Stimulated activated CD4-positive, alpha-beta T cell treated with anti-CD3 and anti-CD28 coated beads, TNF-alpha, amount 100 ng/mL, for 24 hours (primary cell): ENCODE measurements around the gene SLC51B.
"Not testable (repeated sequence)": the region's sequence is repeated elsewhere in the genome, so short reads cannot be mapped to it uniquely, and the experiment has no call there.

Experiments used
- DNase-seq, 3 experiments: peaks; one replicate each; pipeline ENCODE4 v3.0.0-alpha.2; 2020; ENCODE audit warnings: low read depth in 3 of 3

SLC51B gene

DNA sequence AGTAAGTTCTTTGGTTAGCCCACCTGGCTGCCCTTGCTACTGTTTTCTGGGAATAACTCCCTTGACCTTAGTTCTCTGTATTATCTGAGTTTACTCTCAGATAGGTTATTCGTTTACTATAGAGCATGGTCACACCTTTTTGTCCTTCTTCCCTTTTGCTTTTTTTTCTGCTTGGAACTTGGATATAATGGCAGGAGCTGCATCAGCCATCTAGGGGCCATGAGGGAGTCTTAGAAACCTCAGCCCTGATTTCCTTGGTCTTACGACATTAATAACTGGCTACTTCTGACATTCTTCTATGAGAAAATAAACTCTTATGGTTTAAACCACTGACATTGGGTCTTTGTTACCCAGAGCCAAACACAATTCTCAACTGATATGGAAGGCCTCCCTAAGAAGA is 3.4 kb upstream of the SLC51B start:
- no peak for DNase-seq

DNA sequence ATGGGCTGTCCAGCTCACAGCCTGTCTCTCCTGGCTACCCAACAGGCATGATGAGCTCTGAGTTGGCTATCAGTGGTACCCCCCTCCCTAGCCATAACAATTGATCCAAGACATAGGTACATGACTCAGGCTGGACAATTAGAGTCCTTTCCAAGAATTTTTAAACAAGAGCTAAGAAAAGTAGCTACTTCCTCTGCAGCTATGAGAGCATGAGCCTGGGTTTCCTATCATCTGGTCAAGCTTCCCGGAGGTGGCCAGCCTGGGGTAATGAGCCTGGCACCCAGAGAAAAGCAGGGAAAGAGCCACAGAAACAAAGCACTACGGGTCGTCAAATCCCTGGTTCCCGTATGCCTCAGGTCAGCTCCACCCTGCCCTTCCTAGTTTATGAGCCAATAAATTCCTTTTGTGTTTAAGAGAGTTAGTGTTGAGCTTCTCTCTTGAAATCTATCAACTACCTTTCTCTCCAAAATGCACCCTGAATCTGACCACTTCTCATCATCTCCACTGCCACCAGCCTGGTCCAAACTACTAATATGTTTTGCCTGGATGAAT is 2.3 kb upstream of the SLC51B start:
- DNase-seq = no peak

DNA sequence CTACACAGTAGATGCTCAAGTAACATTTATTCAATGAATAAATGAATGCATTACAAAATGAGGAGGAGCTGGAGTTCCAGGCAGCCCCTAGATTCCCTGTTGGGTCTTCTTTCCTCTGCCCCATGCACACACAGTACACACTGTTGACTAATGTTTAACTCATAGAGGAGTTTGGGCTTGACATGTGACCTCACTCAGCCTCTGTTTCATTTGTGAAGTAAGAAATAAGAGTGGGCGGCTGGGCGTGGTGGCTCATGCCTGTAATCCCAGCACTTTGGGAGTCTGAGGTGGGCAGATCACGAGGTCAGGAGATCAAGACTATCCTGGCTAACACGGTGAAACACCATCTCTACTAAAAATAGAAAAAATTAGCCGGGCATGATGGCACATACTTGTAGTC is 969 bp upstream of the SLC51B start:
- DNase-seq = not testable (repeated sequence)

DNA sequence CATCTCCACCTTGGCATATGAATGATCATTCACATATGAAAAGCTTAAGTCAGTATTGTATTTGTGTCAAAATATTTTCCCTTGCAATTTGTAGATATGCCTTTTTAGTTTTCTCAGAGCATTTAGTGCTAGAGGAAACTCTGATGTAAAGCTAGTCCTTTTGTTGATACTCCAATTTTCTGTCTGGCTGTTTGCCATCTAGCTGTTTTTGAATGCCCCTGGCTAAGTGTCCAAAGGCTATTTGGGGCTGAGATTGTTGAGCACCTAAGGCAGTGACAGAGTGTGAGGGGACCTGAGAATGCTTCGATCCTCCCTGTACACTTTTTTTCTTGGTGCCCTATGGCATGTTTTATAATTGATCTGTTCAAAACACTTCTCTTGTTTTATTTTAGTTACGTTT is 3.1 kb downstream of the SLC51B start:
- no peak for DNase-seq

DNA sequence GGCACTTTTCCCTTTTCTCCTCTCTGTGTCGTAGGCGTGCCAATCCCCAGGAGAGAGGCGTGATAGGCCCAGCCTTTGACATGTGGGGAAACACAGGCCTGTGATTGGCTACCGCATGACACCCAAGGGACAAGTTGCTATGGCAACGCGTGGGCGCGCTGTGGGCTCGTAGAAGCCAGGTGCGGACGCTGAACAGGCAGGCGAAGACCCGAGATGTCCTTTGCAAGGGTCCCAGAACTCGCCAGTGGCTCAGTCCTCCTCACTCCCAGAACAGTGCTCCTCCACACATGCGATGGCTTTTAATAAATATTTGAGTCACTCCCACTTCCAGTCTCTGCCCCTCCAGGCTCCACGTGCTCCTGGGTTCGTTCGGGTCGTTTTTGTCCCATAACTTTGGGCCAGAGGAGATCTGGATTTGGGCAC is 4.2 kb downstream of the SLC51B start:
- DNase-seq = peak; percentile 75 to 89 (median 80)

DNA sequence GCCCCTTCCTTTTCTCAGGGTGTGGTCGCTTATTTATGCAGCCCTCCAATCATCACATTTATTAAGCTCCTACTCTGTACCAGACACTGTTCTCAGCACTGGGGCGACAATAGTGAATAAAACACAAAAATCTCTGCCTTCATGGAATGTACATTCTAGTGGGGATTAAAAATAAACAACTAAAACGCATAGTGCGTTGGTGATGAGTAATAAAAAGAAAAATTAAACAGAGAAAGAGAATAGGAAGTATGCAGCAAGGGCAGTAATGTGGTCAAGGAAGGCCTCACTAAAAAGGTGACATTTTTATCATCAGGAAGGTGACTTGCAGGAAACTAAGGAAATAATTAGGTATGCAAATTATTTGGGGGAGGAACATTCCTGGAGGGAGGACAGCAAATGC is 5.1 kb downstream of the SLC51B start:
- no peak for DNase-seq

DNA sequence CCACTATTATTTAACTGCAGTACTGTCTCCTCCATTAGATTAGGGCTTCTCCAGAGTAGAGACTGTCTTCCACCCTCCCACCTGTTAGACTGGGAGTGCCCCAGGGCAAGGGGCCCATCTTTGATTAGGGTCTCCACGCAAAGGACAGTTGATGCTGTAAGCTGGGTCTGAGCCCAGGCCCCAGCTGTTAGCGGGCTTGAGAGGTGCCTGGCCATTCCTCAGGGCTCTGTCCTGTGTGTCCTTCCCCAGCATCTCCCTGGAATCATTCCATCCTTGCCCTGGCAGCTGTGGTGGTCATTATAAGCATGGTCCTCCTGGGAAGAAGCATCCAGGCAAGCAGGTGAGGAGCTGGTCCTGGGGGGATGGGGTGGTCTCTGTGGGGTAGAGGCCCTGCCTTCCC is 6.1 kb downstream of the SLC51B start:
- DNase-seq = no peak

DNA sequence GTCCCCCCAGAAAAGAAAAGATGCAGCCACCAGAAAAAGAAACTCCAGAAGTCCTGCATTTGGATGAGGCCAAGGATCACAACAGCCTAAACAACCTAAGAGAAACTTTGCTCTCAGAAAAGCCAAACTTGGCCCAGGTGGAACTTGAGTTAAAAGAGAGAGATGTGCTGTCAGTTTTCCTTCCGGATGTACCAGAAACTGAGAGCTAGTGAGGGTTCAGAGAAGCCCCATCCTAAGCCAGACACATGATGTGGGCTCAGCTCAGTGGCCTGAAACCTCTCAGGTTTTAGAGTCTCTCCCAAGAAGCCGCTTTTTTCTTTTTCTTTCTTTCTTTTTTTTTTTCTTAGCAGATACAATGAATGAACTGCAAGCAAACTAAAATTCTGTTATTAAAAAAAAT is 7.8 kb downstream of the SLC51B start:
- DNase-seq = no peak

DNA sequence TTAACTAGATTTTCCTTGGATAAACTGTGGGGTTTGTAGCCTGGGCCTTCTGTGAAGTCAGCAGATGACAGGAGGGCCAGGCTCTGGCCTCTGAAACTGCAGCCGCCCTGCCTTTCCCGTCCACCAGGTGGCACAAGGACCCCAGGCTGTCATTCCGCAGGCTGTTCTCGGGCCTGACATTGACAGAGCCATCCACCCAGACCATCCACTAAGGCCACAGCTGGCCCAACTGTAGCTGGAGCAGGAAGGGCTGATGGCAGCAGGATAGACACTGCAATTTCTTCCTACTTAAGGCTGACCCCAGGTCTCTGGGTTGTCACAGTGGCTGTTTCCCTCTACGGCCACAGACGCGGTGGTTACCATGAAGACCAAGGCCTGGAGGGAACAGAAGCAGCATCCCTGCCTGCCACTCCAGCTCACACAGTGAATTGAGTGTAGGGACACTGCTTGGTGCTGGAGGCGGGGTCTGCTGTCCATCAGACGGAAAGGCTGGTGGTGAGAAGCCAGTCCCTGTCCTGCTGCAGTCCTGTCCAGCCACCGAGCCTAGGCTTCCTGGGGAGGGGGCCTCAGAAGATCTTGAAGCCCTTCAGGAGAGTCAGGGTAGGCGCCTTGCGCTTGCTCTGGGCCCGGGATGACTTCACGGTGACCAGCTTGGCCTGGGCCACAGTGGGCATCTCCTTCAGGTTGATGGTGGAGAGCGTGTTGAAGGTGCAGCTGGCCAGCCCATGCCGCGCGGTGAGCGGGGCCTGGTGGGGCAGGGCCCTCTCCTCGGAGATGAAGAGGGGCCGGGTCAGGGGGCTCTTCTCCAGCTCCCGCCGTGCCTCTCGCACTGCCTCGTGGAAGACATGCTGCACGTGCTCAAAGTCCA is 9.4 kb downstream of the SLC51B start:
- DNase-seq = peak in 2 of 3 experiments; percentile 26 to 52

DNA sequence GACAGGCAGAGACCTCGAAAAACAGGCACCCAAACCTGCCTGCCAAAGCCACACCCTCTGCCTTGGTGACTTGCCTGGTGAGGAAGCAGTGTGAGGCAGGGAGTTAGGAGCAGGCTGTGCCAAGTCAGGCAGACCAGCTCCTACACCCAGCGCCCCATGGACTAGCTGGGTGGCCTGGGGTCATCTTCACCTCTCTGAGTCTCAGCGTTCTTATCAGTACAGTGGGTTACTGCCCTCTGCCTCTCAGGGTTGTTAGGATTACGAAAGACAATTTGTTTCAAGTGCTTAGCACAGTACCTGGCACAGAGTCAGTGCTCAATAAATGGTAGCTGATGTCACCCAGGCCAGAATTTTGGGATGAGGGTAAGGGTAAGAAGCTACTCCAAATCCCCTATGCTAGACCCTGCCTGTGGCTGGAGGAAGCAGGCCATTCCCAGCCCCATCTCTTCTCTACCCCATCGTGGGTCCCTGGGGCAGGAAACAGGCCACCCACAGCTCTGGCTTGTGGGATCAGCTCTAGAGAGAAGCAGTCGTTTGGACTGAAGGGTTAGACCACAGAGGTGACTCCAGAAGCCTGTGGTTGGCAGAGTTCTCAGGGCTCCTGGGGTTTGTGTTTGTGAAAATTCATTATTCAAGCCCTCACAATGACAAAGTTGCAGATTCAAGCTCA is 10.1 kb downstream of the SLC51B start:
- no peak for DNase-seq

DNA sequence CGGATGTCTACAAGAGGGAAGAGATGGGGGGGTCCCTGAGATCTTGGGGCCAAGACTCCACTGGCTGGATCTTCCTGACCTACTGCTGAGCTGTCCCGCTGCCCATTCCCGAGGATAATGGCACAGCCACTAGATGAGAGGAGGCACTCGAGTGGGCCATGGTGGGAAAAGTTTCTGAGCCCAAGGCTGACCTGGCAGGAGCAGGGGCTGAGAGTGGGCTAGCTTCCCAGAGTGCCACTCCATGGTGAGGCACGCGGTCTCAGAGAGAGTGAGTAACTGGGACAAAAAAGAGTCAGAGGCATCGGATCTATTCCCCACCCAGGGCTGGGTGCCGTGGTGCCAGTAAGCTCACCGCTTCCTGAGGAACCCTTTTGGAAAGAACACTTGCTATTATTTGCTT is 10.9 kb downstream of the SLC51B start:
- DNase-seq = no peak

DNA sequence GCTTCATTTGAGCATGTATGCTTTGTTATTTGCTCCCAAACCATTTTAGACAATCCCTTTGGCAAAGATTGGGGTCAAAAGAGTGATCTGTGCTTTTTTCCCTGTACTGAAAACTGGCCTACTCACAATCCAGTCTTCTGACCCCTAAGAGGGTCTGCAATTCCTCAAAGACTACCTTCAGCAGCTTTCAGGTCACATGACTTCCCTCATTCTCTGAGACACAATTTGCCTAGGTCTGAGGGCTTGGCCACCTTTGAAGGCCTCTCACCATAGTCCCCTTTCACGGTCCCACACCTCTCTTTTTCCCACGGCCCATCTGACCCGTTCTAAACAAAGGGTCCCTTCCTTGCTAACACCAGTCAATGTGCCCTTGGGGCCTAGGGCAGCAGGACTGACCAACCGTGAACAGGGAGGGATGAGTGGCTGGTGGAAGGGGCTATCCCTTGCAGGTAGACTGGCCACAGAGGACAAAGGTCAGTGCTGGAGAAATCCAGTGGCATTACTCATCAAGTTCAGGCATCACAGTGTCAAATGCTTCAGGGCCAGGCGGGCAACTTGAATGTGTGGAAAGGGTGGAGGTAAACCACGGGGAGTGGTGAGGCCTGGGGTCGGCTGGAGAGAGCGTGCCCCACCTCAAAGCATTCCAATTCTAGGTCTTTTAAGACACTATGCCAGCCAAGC is 11.8 kb downstream of the SLC51B start:
- DNase-seq = no peak

DNA sequence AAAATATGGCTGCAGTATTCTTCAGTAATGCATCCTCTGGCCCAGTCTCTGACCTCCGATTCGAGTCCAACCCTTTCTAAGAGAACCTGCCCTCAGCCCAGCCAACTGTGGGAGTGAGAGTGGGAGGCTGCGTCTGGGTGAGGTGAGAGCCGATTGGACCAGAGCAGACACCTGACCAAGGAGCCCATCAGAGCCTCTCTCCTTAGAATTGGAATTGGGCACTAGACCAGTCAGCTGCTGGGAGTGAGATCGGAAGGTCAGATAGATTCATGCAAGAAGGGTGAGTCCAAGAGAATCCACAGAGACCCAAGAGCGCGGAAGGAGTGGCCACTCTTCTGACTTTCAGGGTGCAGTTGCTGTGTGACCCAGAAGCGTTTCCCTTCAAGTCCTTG is 12.4 kb downstream of the SLC51B start:
- no peak for DNase-seq

DNA sequence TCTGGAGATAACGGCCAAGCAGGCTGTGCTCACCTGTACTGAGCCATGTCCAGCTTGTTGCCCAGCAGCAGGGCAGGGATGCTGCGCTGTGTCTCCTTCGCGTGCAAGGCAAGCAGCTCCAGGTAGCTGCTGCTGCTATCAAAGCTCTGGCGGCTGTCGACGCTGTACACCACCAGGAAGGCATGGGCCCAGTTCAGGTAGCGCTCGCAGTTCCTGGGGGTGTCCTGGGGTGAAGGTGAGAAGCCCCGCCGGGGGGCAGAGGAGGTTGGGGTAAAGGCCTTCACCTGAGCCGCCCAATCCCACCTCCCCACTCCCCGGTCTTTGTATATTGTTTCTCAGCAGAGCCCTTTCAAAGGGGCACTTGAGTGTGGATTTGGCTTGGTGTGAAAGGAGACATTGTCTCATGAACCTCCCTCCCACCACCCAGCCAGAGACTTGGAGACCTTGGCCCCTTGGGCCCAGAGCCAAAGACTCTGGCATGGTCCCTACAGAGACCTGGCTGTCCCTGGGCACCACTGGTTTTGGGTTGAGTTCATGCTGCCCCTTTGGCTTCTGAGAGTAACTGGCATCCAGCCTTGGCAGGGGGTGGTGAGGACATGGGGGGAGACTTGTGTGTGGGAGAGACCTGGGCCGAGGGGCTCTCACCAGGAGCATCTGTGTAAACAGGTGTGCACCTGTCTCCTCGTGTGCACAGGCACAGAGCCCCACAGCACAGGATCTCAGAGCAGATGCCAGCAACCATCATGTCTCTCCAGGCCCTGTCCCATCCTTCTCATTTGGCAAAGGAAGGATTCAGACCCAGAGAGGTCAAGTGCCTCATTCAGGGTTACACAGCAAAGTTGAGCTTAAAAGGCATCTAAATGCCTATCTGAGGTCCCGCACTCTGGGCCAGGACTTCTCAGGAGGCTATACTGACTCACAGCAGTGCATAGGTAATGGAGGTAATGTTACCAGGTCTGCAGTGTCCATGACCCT is 13.5 kb downstream of the SLC51B start:
- DNase-seq = no peak

DNA sequence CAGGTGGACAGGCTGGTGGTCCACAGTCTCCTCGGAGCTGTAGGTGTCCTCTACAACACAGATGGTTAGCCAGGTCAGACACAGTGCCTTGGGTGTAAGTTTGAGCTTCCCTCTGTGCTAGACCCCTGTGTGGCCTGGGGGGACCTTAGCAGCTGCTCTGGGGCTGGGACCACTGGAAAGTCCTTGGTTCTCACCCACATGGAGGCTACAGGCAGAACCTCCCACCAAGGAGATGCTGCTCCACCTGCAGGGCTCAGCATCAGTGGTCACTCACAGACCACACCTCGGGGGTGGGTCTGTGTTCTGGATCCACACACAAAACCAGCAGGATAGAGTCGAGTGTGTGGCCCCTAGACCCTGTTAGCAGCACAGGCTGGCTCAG is 14.2 kb downstream of the SLC51B start:
- no peak for DNase-seq

DNA sequence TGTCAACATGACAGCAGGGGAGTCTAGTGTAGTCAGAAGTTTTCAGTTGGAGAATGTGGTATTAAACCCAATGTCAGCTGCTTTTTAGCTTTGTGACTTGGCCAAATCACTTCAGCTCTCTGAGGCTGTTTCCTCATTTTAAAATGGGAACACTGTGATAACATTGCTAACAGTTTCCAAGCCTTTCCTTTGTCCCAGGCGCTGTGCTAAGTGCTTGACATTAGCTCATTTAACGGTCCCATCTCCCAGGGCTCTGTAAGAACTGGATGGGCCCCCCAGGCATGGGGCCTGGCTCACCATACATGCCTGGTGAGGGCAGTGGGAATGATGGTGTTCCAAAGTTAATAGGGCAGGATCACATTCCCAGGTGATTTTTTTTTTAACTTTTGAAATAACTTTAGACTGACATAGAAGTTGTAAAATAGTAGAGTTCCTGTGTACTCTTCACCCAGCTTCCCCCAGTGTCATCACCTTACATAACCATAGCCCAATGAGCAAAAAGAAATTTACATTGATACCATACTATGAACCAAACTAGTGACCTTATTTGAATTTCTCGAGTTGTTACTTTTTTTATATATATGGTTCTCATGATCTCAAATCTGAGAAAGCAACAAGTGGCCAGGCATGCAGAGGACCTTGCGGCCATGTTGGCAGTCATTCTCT is 14.9 kb downstream of the SLC51B start:
- no peak for DNase-seq

DNA sequence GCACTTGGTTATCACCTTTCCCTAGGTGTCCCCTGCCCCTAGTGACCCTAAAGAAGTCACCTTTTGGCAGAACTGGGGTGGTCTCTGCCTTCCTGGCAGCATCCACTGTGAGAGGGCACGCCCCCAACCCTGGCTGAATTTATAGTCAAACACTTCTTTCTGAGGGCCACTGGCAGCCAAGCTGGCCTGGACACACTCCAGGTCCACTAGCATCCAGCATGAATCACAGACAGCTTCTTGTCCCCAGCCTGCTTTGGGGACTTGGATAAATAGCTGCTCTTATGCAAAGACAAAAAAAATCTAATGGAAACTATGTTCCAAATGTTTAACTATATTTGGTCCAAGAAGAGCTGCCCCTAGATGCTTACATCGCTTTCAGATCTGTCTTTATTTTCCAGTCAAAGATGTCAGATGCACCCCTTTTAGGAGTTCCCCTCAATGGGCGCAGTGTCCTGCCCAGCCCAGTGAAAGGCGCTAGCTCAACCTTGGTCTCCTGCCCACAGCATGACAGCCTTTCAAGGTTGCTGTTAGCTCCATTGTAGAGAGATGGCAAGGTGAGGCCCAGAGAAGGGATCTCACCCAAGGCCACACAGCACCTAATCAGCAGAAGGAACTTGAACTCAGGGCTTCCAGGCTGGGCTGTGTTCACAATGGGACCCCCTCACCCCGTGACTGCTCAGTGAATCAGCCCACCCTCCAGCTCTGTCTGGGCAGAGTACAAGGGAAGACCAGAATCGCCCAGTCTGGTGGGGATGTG is 15.6 kb downstream of the SLC51B start:
- DNase-seq = no peak

DNA sequence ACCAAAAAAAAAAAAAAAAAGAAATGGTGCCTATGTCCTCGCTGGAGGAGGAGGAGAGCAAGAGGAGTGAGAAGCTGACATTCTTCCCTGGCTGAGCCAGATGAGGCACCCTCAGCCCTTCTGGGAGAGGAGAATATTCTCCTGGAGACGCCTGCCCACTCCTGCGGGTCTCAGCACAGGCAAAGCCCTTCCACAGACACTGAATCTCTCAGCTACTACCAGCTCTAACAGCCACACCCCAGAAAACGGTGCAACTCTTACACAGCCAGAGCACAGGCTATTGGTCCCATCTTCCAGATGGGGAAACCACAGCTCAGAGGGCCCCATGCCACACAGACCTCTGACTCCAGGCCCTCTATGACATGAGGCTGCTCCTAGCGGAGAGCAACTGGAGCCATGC is 16.9 kb downstream of the SLC51B start:
- no peak for DNase-seq

DNA sequence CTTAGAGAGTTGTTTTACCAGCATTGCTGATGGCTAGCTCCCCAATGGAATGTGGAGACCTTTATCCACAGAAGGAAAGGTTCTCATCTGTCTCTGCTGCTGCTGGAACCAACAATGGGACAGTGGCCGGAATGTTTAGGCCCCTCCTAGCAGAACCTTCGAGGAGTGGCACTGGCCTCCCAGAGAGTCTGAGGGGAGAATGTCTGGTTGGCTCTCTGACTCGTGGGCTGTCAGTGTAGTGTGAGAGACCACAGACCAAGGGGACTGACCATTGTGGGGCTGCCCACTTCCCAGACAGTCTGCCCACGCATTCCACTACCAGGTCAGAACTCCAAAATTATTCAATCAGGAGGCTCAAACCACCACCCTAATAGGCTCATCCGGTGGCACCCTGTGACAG is 17.5 kb downstream of the SLC51B start:
- DNase-seq = no peak

DNA sequence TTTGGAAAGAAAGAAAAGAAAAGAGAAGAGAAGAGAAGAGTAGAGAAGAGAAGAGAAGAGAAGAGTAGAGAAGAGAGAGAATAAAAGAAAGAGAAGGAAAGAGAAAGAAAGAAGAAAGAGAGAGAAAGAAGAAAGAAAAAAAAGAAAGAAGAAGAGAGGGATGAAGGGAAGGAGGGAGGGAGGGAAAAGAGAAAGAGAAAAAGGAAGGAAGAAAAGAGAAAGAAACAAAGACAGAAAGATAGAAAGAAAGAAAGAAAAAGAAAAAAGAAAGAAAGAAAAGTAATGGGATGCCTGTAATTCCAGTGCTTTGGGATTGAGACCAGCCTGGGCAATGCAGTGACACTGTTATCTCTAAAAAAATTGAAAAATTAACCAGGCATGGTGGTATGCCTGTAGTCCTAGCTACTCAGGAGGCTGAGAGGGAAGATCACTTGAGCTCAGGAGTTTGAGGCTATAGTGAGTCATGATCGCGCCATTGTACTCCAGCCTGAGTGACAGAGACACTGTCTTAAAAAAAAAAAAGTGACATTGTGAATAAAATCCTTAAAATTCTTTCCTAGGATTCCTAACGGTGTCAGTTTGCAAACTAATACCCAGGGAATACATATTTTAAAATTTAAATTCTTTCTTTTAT is 20.9 kb downstream of the SLC51B start:
- no peak for DNase-seq
